A673 (cell line): ENCODE measurements around the gene PDLIM4. TPM values are rescaled to one million over a fixed set of nuclear protein-coding genes. Genes with fewer than 3 reads are reported as not detected.

ENCODE experiments used
- BruUV-seq: library from RNA; stranded (reverse); fragments of 400-500 nt; replicated peaks from 2 replicates; lab custom pipeline; 2021; lab: Mats Ljungman, UMichigan
- CTCF ChIA-PET: fragments of 300-600 bp; sonication (Branson Sonifier 250); formaldehyde crosslinking; loops from one replicate; lab custom pipeline; 2022; ENCODE audit warnings: antibody characterized with exemption; lab: Charles Lee
- POLR2A ChIA-PET: fragments of 300-600 bp; sonication (Branson Sonifier 250); formaldehyde crosslinking; loops from one replicate; lab custom pipeline; 2022; ENCODE audit warnings: antibody characterized with exemption; ENCODE audit not compliant: low non-redundant PET; lab: Charles Lee
- DNase-seq: peaks from one replicate; pipeline ENCODE4 v3.0.0-alpha.2; 2015; ENCODE audit warnings: low spot score
- H3K27ac ChIP-seq: fragments of 200-600 bp; sonication (generic); 2 replicates; pipeline ENCODE4 v1.5.1; 2016; ENCODE audit warnings: mixed run types, low read depth, mild to moderate bottlenecking, mixed read lengths, antibody characterized with exemption, low read length; ENCODE audit not compliant: poor library complexity, severe bottlenecking
- H3K27me3 ChIP-seq: fragments of 200-600 bp; sonication (generic); replicated peaks from 2 replicates; pipeline ENCODE4 v1.6.1; 2017; ENCODE audit warnings: mixed run types, low read depth, mild to moderate bottlenecking, mixed read lengths, antibody characterized with exemption, low read length; ENCODE audit not compliant: insufficient read depth, poor library complexity
- H3K36me3 ChIP-seq: fragments of 200-600 bp; sonication (generic); 2 replicates; pipeline ENCODE4 v1.6.1; 2016; ENCODE audit warnings: mixed run types, mild to moderate bottlenecking, mixed read lengths, antibody characterized with exemption, low read length; ENCODE audit not compliant: insufficient read depth, poor library complexity, severe bottlenecking
- H3K4me1 ChIP-seq: fragments of 200-600 bp; sonication (generic); 2 replicates; pipeline ENCODE4 v1.6.1; 2017; ENCODE audit warnings: mixed run types, mild to moderate bottlenecking, mixed read lengths, antibody characterized with exemption, low read length; ENCODE audit not compliant: insufficient read depth, poor library complexity, severe bottlenecking
- H3K4me3 ChIP-seq: fragments of 200-600 bp; sonication (generic); 2 replicates; pipeline ENCODE4 v1.5.1; 2016; ENCODE audit warnings: low read depth, mixed run types, mild to moderate bottlenecking, mixed read lengths, low read length; ENCODE audit not compliant: poor library complexity, severe bottlenecking
- H3K9me3 ChIP-seq: fragments of 200-600 bp; sonication (generic); 2 replicates; pipeline ENCODE4 v1.6.1; 2016; ENCODE audit warnings: mixed run types, low read depth, mild to moderate bottlenecking, mixed read lengths, antibody characterized with exemption, low read length; ENCODE audit not compliant: poor library complexity, severe bottlenecking
- EZH2 ChIP-seq: fragments of 200-600 bp; sonication (generic); IDR thresholded peaks from 2 replicates; pipeline ENCODE4 v1.6.1; 2017; ENCODE audit warnings: borderline replicate concordance, low read depth, mild to moderate bottlenecking, mixed read lengths, antibody characterized with exemption, low read length; ENCODE audit not compliant: poor library complexity, severe bottlenecking
- intact Hi-C: fragments of 100-400 bp; cut with micrococcal nuclease; formaldehyde crosslinking; loops from one replicate; pipeline ENCODE4 v1.10.0; 2022; ENCODE audit not compliant: unreplicated experiment
- total RNA-seq: library from RNA; stranded (reverse); gene quantifications from 2 replicates; pipeline ENCODE4 v1.2.3, GENCODE V29; 2021
- TF ChIP-seq, protein P1 (sequence below): fragments of 300-800, 200-600 bp; sonication (generic); conservative IDR thresholded peaks from 2 replicates; pipeline ENCODE4 v1.5.1; 2017; ENCODE audit warnings: low read depth, mild to moderate bottlenecking, antibody characterized with exemption, low read length, moderate library complexity, mixed read lengths

PDLIM4 gene
- total RNA-seq, 1 experiment from 2014 or later, result 6.0 TPM

DNA sequence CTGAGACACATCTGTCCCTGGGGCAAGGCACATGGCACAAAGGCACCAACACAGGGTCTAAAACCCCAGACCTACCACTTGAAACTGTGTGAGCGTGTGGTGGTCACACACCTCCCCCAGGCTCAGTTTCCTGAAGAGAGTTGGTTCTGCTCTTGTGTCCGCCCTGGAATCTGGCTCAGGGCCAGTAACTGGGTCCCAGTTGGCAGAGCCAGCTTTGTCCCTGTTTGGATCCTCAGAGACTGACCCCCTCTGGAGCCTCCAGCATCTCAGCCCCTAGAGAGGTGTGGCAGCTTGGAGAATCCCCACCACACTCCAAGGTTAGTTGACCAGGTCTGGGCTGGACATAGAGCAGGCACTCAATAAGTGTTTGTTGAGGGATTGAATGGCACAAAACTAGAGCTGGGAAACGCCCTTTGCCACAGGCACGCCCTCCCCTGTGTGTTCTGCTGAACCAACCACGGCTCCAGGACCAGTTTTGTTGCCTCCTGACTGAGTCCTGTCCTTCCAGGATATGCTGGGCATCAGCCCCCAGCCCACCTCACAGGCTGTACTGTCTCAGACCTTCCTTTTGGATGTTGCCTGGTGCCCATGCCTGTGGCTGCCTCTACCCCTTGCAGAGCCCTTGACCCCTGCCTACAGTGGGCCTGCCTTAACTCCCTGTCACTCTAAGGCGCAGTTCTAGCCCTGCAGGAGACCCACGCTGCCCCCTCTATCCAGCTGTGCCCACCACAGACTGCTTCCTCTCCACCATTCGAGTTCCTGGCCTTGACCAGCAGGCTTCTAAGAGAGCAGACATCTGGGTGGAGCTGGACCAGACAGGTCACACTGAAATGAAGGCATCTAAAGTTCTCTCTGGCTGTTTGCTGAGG, 3.8 kb upstream of the PDLIM4 start:
- CTCF ChIA-PET, result no interaction called here

DNA sequence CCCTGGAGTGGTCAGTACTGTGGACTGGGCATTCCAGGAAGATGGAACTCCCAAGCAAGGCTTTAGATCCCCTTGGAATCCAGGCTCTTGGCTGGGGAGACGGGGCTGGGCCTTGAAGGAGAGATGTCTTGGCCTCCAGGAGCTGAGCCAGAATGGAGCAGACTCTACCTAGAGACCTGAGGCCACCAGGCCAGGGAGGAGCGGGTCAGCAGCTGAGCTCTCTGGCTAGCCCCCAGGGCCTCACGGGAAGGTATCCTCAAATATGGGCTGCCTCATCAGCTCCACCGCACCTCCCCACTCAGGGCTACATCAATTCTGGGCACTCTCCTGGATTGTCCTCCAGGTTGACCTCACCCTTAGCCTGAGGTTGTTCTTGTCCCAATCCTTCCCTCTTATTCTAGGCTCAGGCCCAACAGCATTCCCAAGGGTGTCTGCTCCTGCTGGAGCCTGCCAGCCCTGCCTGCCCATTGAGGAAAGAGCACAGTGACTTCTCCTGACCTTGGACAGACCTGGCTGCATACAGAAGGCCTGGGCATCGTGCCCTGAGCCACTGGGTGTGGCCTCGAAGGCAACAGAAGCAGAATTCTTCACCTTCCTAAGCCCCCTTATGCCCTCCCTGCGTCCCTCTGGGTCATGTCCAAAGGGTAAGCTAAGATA, 3.0 kb upstream of the PDLIM4 start:
- H3K9me3 ChIP-seq, result no peaks in the 10 kb centered on the region
- POLR2A ChIA-PET, result no interaction called here
- peaks cover 9% of the 10 kb centered on the region for H3K4me1 ChIP-seq
- H3K27ac ChIP-seq, result no peak overlapping the region
- TF ChIP-seq, protein P1, sequence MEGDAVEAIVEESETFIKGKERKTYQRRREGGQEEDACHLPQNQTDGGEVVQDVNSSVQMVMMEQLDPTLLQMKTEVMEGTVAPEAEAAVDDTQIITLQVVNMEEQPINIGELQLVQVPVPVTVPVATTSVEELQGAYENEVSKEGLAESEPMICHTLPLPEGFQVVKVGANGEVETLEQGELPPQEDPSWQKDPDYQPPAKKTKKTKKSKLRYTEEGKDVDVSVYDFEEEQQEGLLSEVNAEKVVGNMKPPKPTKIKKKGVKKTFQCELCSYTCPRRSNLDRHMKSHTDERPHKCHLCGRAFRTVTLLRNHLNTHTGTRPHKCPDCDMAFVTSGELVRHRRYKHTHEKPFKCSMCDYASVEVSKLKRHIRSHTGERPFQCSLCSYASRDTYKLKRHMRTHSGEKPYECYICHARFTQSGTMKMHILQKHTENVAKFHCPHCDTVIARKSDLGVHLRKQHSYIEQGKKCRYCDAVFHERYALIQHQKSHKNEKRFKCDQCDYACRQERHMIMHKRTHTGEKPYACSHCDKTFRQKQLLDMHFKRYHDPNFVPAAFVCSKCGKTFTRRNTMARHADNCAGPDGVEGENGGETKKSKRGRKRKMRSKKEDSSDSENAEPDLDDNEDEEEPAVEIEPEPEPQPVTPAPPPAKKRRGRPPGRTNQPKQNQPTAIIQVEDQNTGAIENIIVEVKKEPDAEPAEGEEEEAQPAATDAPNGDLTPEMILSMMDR, result no peak
- TF ChIP-seq EZH2, result no peak
- BruUV-seq, result no TSS peak
- DNase-seq, result no peak
- no peaks in the 10 kb centered on the region for H3K36me3 ChIP-seq
- no peak overlapping the region for H3K4me3 ChIP-seq
- CTCF ChIA-PET, result no interaction called here
- H3K27me3 ChIP-seq, result no peaks in the 10 kb centered on the region
- intact Hi-C loops, result no loop called here

More for the DNA sequence above, 3.8 kb upstream of the PDLIM4 start:
- no peaks in the 10 kb centered on the region for H3K27me3 ChIP-seq
- intact Hi-C loops, result no loop called here
- H3K4me3 ChIP-seq, result no peak overlapping the region
- no peak for DNase-seq
- H3K9me3 ChIP-seq, result no peaks in the 10 kb centered on the region
- no peak overlapping the region for H3K27ac ChIP-seq
- no peaks in the 10 kb centered on the region for H3K36me3 ChIP-seq
- TF ChIP-seq, protein P1, result no peak
- no peak for TF ChIP-seq EZH2
- POLR2A ChIA-PET, result no interaction called here
- no TSS peak for BruUV-seq
- H3K4me1 ChIP-seq, result peaks cover 6% of the 10 kb centered on the region

DNA sequence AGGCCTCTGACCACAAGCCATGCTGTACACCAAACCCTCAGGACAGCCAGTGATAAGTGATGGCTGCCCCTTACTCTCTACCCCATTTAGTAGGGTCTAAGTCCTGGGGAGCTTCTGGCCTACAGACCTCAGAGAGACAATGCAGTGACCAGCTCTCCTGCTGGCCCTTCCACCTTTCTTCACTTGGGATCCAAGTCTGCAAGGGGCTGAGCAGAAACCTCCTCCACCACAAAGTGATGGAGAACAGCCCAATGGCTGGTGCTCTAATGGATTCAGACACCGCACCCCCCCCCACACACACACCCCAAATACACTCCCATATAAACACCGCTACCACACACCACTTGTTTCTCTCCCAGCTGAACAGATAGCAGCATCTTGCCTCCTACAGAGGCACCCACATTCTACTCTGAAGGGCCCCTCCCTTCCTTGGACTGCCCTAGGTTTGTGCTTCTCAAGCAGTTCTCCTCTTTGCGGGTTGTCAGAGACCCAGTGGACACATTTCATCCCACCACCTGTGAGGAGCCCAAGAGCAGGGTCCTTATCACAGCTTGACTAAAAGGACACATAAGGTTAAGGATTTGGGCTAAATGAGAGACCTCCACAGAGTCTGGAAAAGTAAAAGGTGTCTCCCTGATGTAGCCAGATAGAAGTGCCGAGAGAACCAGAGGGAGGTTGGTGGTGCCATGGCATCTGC, 1.3 kb upstream of the PDLIM4 start:
- no TSS peak for BruUV-seq
- H3K9me3 ChIP-seq, result no peaks in the 10 kb centered on the region
- H3K36me3 ChIP-seq, result no peaks in the 10 kb centered on the region
- no peak overlapping the region for H3K27ac ChIP-seq
- no peaks in the 10 kb centered on the region for H3K27me3 ChIP-seq
- DNase-seq, result no peak
- intact Hi-C loops, result no loop called here
- CTCF ChIA-PET, result no interaction called here
- peaks cover 16% of the 10 kb centered on the region for H3K4me1 ChIP-seq
- TF ChIP-seq, protein P1, result no peak
- TF ChIP-seq EZH2, result no peak
- POLR2A ChIA-PET, result no interaction called here
- no peak overlapping the region for H3K4me3 ChIP-seq
